Keratinocyte (primary cell): ENCODE results near the gene PDK1. TPM values are rescaled to one million over a fixed set of nuclear protein-coding genes. Genes with fewer than 3 reads are reported as not detected.

ENCODE experiments used
- DNase-seq: peaks from one replicate; pipeline ENCODE4 v3.0.0-alpha.2; 2011; ENCODE audit warnings: low read depth, missing footprints, low spot score
- FAIRE-seq: peaks from 2 replicates; lab custom pipeline; 2011; peaks lifted over from hg19 to GRCh38; lab: Jason Lieb, UNC
- H2AFZ ChIP-seq: 2 replicates; pipeline ENCODE4 v1.6.0; 2012; ENCODE audit warnings: low read length, control low read depth, inconsistent platforms; ENCODE audit not compliant: control insufficient read depth
- H3K27ac ChIP-seq: 2 replicates; pipeline ENCODE4 v1.5.1; 2011; ENCODE audit warnings: low read length; ENCODE audit not compliant: control insufficient read depth, insufficient read depth
- H3K27me3 ChIP-seq: 3 replicates; pipeline ENCODE4 v1.6.0; 2011; ENCODE audit warnings: low read length; ENCODE audit not compliant: control insufficient read depth, insufficient read depth; ENCODE audit errors: extremely low read depth
- H3K36me3 ChIP-seq, 2 experiments: 2 replicates in 1 of 2; 3 replicates in 1 of 2; pipeline ENCODE4 v1.5.1; 2011; ENCODE audit warnings: low read length in 2 of 2, mild to moderate bottlenecking in 1 of 2; ENCODE audit not compliant: control insufficient read depth in 2 of 2, insufficient read depth in 2 of 2; ENCODE audit errors: extremely low read depth in 1 of 2
- H3K4me1 ChIP-seq: 3 replicates; pipeline ENCODE4 v1.5.1; 2011; ENCODE audit warnings: low read length; ENCODE audit not compliant: control insufficient read depth, insufficient read depth; ENCODE audit errors: extremely low read depth
- H3K4me2 ChIP-seq: 3 replicates; pipeline ENCODE4 v1.6.0; 2011; ENCODE audit warnings: low read depth, low read length; ENCODE audit not compliant: control insufficient read depth, insufficient read depth; ENCODE audit errors: extremely low read depth
- H3K4me3 ChIP-seq, 3 experiments: fragments of 200-600 bp in 1 of 3; sonication (generic) in 1 of 3; 2 replicates in 2 of 3; 3 replicates in 1 of 3; pipeline ENCODE4 v1.5.1; 2011 to 2016; ENCODE audit warnings: low read length in 3 of 3, mild to moderate bottlenecking in 3 of 3, control low read depth in 2 of 3, inconsistent platforms in 1 of 3, low read depth in 1 of 3, mixed read lengths in 1 of 3, mixed run types in 1 of 3, moderate library complexity in 1 of 3; ENCODE audit not compliant: control insufficient read depth in 2 of 3, insufficient read depth in 2 of 3; ENCODE audit errors: extremely low read depth in 1 of 3
- H3K79me2 ChIP-seq: 2 replicates; pipeline ENCODE4 v1.6.0; 2012; ENCODE audit warnings: low read length; ENCODE audit not compliant: control insufficient read depth, insufficient read depth
- H3K9ac ChIP-seq: 3 replicates; pipeline ENCODE4 v1.6.0; 2011; ENCODE audit warnings: low read length; ENCODE audit not compliant: control insufficient read depth, insufficient read depth; ENCODE audit errors: extremely low read depth
- H3K9me1 ChIP-seq: 3 replicates; pipeline ENCODE4 v1.6.0; 2011; ENCODE audit warnings: low read length; ENCODE audit not compliant: control insufficient read depth, insufficient read depth; ENCODE audit errors: extremely low read depth
- H3K9me3 ChIP-seq: 2 replicates; pipeline ENCODE4 v1.5.1; 2012; ENCODE audit warnings: low read depth, low read length; ENCODE audit not compliant: control insufficient read depth
- H4K20me1 ChIP-seq: 3 replicates; pipeline ENCODE4 v1.6.0; 2011; ENCODE audit warnings: low read length; ENCODE audit not compliant: control insufficient read depth, insufficient read depth; ENCODE audit errors: extremely low read depth
- CTCF ChIP-seq, 3 experiments: IDR thresholded peaks in 1 of 3; conservative IDR thresholded peaks in 1 of 3; optimal IDR thresholded peaks in 1 of 3; 2 replicates in 2 of 3; 3 replicates in 1 of 3; pipeline versions ENCODE3 to v1.5.1; 2011; ENCODE audit warnings: low read length in 3 of 3, mild to moderate bottlenecking in 3 of 3, moderate library complexity in 2 of 3, control low read depth in 1 of 3, inconsistent platforms in 1 of 3; ENCODE audit not compliant: insufficient read depth in 2 of 3; ENCODE audit errors: extremely low read depth in 1 of 3
- EZH2 ChIP-seq: IDR thresholded peaks from one replicate; pipeline ENCODE4 v1.6.1; 2012; ENCODE audit warnings: inconsistent platforms, mild to moderate bottlenecking, low read length, moderate library complexity
- dilution Hi-C: fragments of 300-500 bp; cut with MboI; formaldehyde crosslinking; loops from one replicate; pipeline ENCODE4 v1.7.0; 2020; ENCODE audit warnings: low sequenced_read_pairs; ENCODE audit not compliant: extremely low pct_ligation_motif_present
- polyA minus RNA-seq, 3 experiments: library from RNA; depleted of rRNA, polyadenylated mRNA; stranded (reverse); fragments of >200 nt; gene quantifications; 1 replicate in 1 of 3; 2 replicates in 1 of 3; 3 replicates in 1 of 3; pipeline ENCODE4 v1.2.3, GENCODE V29; 2011
- polyA plus RNA-seq, 5 experiments: library from polyadenylated mRNA; depleted of rRNA in 3 of 5; stranded (reverse) in 3 of 5; stranded (forward) in 1 of 5; unstranded in 1 of 5; fragments of >200 nt; gene quantifications; 1 replicate in 1 of 5; 2 replicates in 3 of 5; 3 replicates in 1 of 5; pipeline versions ENCODE4 v1.2.1 to v1.2.3, GENCODE V29; 2011 to 2012; ENCODE audit warnings: missing spikeins in 2 of 5, low read depth in 1 of 5, low replicate concordance in 1 of 5

The PDK1 gene
- polyA plus RNA-seq, result 10.5 to 29.2 TPM (median 22.9 TPM) in 3 replicates
- 3.4 TPM for polyA plus RNA-seq (2011; ENCODE audit: low read depth)
- 6.2 and 12.8 TPM in 2 replicates for polyA plus RNA-seq (2011; cell fraction: cytosol; rRNA removed)
- 14.2 and 14.9 TPM in 2 replicates for polyA plus RNA-seq (2011; cell fraction: nucleus; rRNA removed)
- 6.2 and 6.4 TPM in 2 replicates for polyA plus RNA-seq (2012; ENCODE audit: low replicate concordance)
- 15.3 to 62.5 TPM (median 44.0 TPM) in 3 replicates for polyA minus RNA-seq
- 13.4 TPM for polyA minus RNA-seq (2011; cell fraction: cytosol; rRNA and poly(A)+ RNA removed)
- polyA minus RNA-seq (2011; cell fraction: nucleus; rRNA and poly(A)+ RNA removed), result 10.3 and 25.6 TPM in 2 replicates

GRCh38 chr2:172555522-172556283, at the start of gene PDK1:
Gene PDK1, plus strand, starts transcription at chr2:172556090. Its CDS starts 61 bp downstream, at chr2:172556151.
- H3K9me1 ChIP-seq, result no peaks in the 10 kb centered on the region
- H3K79me2 ChIP-seq, result peaks cover 11% of the 10 kb centered on the region
- peak; percentile 25 for DNase-seq
- H3K4me1 ChIP-seq, result peaks cover 49% of the 10 kb centered on the region
- H3K36me3 ChIP-seq, result peaks cover 0 to 2% of the 10 kb centered on the region in 2 experiments
- no peaks in the 10 kb centered on the region for H4K20me1 ChIP-seq
- H3K9ac ChIP-seq, result peak within 1 kb of the TSS; percentile 89
- H3K27ac ChIP-seq, result peak within 1 kb of the TSS; percentile 82
- FAIRE-seq, result no peak
- peak within 1 kb of the TSS; percentile 94 for H3K4me2 ChIP-seq
- dilution Hi-C loops, result no loop called here
- no peaks in the 10 kb centered on the region for H3K9me3 ChIP-seq
- TF ChIP-seq CTCF (optimal IDR thresholded peaks at IDR 0.05 in 1 of 3, IDR thresholded peaks at IDR 0.05 in 1 of 3, conservative IDR thresholded peaks at IDR 0.05 in 1 of 3; ENCODE audit: extremely low read depth in 1 of 3, insufficient read depth in 2 of 3, low read length in 3 of 3) (no peak), EZH2 (no peak)
- peak within 1 kb of the TSS; percentile 98 for H2AFZ ChIP-seq
- H3K4me3 ChIP-seq, result peak within 1 kb of the TSS; percentile 60 to 92 (median 74)
- H3K27me3 ChIP-seq, result no peaks in the 10 kb centered on the region

GRCh38 chr2:172507199-172507598, 48.7 kb upstream of the PDK1 start:
- Histone ChIP-seq H3K9ac (no peak overlapping the region), H3K27ac (no peak overlapping the region), H3K4me2 (no peak overlapping the region), H2AFZ (no peak overlapping the region), H3K4me1 (no peaks in the 10 kb centered on the region), H3K4me3 (no peak overlapping the region), H3K9me1 (no peaks in the 10 kb centered on the region), H3K27me3 (no peaks in the 10 kb centered on the region), H4K20me1 (no peaks in the 10 kb centered on the region), H3K36me3 (peaks cover 31 to 32% of the 10 kb centered on the region in 2 experiments), H3K79me2 (no peaks in the 10 kb centered on the region), H3K9me3 (no peaks in the 10 kb centered on the region)
- no peak for FAIRE-seq
- no peak for DNase-seq
- dilution Hi-C loops, result no loop called here
- TF ChIP-seq CTCF (optimal IDR thresholded peaks at IDR 0.05 in 1 of 3, IDR thresholded peaks at IDR 0.05 in 1 of 3, conservative IDR thresholded peaks at IDR 0.05 in 1 of 3; ENCODE audit: extremely low read depth in 1 of 3, insufficient read depth in 2 of 3, low read length in 3 of 3) (no peak), EZH2 (no peak)
